ENCODE measurements around the gene TLE1.

Gene TLE1

GRCh38 chr9:81686614-81687520 lies 2.5 kb downstream of the TLE1 start:
- DNase-seq: peak; percentile 78

DNA sequence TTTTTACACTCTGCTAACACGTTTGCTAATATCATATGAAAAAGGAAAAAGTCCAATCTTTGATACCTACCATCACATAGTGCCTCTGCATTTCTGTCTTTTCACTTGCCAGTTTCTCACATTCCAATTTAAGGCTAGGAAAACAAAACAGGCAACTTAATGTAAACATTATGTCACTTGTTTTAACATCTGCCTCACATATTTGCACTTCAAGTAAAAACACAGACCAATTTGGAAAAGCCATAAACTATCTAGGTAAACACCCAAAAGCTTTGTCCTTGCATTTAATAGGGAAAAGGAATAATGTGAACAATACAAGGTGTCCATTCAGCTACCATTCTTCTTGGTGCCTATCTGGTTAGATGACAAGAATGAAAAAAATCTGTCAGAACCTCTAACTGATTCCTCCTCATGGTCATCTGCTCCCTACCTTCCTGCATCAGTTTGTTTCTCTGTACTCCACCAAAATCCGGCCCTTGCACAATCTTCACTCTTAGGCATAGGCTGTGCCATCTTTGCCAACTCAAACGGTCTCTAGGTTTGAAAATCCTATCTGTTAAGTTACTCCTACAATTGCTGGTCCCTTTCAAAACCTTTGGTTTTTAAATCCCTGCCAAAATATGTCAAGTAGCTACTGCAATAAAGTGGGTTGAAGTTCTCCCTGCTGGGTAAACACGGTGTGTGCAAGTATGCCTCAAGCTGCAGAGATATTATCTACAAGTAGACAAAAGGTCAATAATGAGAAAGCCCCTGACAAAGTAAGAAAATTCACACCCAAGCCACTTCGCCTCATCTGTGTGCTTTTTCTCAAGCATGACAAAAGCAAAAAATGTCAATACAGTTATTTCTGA lies 3.4 kb downstream of the TLE1 start:
- DNase-seq: peak; percentile 54

DNA sequence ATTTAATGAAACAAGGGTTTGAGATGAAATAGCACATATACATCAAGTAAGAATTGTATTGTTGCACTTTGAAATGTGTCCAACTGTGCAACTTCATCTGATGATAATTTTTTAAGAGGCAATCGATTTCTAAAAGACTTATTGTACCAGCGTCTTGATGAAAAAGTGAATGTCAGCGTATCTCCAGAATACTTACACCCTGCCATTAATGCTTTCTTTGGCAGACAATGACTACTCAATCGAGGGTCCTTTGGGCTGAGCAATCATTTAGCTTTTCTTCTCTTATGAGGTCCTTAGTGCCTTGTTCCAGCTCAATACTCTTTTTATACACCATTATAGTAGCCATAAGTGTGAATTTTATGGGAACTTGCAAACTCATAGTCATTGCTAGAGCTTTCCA lies 4.7 kb downstream of the TLE1 start:
- no peak for DNase-seq

DNA sequence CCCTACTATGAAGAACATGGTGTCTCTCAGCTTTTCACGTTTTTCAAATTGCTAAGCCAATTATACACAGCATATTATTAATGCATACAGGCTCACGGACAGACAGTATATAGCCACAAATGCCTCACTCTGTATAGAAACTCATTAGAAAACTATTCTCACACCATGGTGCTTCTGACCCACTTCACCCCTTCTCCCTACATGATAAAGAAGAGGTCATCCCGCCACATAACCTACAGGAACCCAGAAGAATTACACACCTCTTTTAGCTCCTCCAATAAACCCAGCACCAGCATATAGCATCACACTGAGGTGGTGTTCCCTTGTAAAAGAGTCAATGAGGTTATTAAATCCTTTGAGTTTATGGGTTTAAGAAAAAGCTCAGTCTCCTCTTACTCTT lies 5.6 kb downstream of the TLE1 start:
- no peak for DNase-seq

- DNase-seq: no peak
These were observed 6.1 kb downstream of the TLE1 start for GRCh38 chr9:81683238-81683637.

- no peak for DNase-seq
These were observed 6.5 kb downstream of the TLE1 start for GRCh38 chr9:81682797-81683196.

- DNase-seq: no peak
These were observed 7.2 kb downstream of the TLE1 start for GRCh38 chr9:81682177-81682576.

DNA sequence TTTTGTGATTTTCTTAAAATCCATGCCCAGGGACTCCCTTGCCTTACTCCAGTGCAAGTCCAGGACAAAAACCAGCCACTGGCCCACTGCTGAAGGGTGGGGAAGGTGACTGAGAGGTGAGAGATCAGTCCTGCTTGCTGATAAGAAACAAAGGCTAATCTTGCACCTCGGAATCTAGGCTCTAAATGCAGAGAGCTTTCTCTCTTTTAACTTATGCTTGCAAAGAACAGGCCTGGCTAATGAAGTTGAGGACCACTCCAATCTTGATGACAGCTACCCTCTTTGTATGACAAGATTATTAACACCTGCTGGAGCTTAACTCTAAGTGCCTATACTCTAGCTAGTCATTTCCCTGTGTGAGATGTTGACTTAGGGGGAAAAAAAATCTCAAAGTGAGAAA lies 8.8 kb downstream of the TLE1 start:
- no peak for DNase-seq

GRCh38 chr9:81680006-81680405 lies 9.3 kb downstream of the TLE1 start:
- DNase-seq: no peak

GRCh38 chr9:81678088-81678487 lies 11.3 kb downstream of the TLE1 start:
- no peak for DNase-seq

DNA sequence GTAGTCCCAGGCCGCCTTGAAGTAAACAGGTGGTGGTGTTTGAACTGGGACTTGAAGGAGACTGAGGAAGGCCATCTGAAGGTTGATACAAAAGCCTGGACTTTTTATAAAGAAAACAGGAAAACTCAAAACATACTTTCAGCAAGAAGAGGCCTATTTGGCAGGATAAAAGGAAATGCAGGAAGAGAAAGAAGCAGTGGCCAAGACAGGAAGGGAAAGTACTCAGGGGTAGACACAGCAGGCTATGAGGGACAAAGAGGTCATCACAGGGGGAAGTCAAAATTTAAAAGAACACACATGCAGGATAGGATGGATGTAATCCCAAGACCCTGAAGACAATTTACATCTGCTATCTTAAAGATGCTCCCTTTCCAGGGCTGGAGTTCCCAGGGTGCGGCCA lies 13.0 kb downstream of the TLE1 start:
- DNase-seq: no peak

DNA sequence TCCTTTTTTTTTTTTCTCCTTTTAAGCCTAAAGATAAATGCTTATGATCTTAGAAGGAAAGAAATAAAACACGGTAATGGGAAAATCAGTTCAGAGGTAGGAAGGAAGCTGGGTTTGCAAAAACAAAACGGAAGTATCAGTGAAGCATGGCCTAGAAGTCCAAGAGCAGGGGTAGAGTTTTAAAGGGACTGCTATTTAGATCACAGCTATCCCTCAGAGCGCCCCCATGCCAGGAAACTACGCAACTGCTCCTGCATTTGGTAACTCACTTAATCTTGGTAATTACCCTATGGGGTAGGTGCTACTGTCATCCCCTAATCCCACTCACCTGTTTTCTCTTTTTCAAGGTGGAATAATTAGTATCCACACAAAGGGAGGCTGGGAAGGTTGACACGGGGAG lies 16.0 kb downstream of the TLE1 start:
- no peak for DNase-seq

- DNase-seq: peak; percentile 62
These were observed 17.5 kb downstream of the TLE1 start for GRCh38 chr9:81671880-81672280.

- no peak for DNase-seq
These were observed 19.5 kb downstream of the TLE1 start for GRCh38 chr9:81669866-81670265.

DNA sequence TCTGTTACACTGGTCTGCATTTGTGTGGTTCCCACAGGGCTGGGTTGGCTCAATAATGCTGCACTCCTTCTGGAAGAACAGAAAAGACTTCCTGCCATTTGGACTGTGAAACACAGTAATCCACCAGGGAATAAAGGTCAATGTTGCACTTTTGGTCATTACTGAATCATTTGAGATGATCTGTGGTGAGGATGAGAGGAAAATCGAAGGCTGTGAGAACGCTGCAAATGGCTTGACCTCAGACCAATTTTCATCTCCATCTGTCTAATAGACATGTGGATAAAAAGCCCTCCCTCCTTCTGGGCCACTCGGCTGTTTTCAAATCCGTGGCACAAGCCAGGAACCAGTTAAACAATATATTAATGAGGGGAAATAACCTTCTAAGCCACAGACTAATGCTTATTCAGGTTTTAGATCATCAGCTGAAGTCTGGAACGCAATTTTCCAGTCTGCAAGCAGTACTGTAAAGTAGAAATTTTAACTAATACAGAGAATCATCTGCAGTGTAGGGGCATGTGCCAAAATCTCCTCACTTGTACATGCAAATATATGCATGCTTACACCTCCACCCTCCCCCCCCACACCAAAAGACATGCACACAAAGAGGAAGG lies 20.2 kb downstream of the TLE1 start:
- no peak for DNase-seq

- no peak for DNase-seq
These were observed 23.2 kb downstream of the TLE1 start for GRCh38 chr9:81666123-81666522.

GRCh38 chr9:81665322-81665871 lies 23.9 kb downstream of the TLE1 start:
- no peak for DNase-seq

GRCh38 chr9:81664638-81665222 lies 24.6 kb downstream of the TLE1 start:
- DNase-seq: no peak

- DNase-seq: no peak
These were observed 28.0 kb downstream of the TLE1 start for GRCh38 chr9:81661339-81661738.

GRCh38 chr9:81656871-81657337 lies 32.4 kb downstream of the TLE1 start:
- no peak for DNase-seq

GRCh38 chr9:81656004-81656403 lies 33.3 kb downstream of the TLE1 start:
- DNase-seq: no peak

DNA sequence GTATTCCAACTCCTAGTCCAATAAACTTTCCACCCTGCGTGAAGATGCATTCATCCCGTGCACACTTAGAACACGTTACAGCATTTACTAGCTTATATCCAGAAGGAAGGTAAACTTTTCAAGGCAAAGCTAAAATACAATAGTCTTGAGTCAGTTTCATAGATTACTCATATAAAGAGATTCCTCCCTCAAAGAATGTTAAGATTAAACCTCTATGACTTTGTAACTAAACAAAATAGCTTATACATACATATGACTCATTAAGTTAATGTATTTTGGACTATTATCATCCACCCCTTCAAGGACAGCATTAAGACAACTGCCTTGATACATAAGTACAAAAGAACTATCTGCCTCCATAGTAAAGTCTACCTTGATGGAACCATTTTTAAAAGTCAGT lies 36.1 kb downstream of the TLE1 start:
- DNase-seq: peak; percentile 52

All from fibroblast of skin of right quadriceps (primary cell).